PC-9 (cell line): ENCODE measurements around the gene SLC39A2.

ENCODE experiments used
- CTCF ChIP-seq: fragments of 200-600 bp; sonication (generic); conservative IDR thresholded peaks from 2 replicates; pipeline ENCODE4 v1.6.1; 2017; ENCODE audit warnings: mixed run types, antibody characterized with exemption, mild to moderate bottlenecking, moderate library complexity
- EZH2 ChIP-seq: fragments of 200-600 bp; sonication (generic); IDR thresholded peaks from 2 replicates; pipeline ENCODE4 v1.8.0; 2017; ENCODE audit warnings: antibody characterized with exemption, low read depth

GRCh38 chr14:21039585-21040369 is 40.7 kb downstream of the SLC39A2 start:
- peak; percentile 57; the same call in 1 of the 2 replicates for TF ChIP-seq CTCF
- TF ChIP-seq EZH2, result no peak
